B cell (primary cell): Measurements from ENCODE around the gene MRPL41. TPM values are rescaled to one million over a fixed set of nuclear protein-coding genes. Genes with fewer than 3 reads are reported as not detected.

Source experiments
- ATAC-seq: fragments of 200-7000 bp; cut with Tn5 transposase; one replicate; pipeline ENCODE4 v1.10.0; 2021; ENCODE audit warnings: low read depth, mild to moderate bottlenecking, moderate number of reproducible peaks, moderate library complexity
- CTCF ChIA-PET: fragments of 350-600 bp; sonication (Branson Sonifier 250); formaldehyde crosslinking; loops from one replicate; lab custom pipeline; 2021; ENCODE audit warnings: antibody characterized with exemption, inconsistent platforms; lab: Charles Lee
- POLR2A ChIA-PET: fragments of 350-600 bp; sonication (Branson Sonifier 250); formaldehyde crosslinking; loops from one replicate; lab custom pipeline; 2021; ENCODE audit warnings: antibody characterized with exemption; lab: Charles Lee
- DNase-seq: peaks from one replicate; pipeline ENCODE4 v3.0.0; 2013
- H2AFZ ChIP-seq: 2 replicates; pipeline ENCODE4 v1.6.1; 2012; ENCODE audit warnings: mild to moderate bottlenecking, low read depth, low read length; ENCODE audit not compliant: insufficient read depth, poor library complexity, severe bottlenecking
- H3K27ac ChIP-seq, 2 donors: 1 replicate in 1 of 2; 2 replicates in 1 of 2; pipeline ENCODE4 v1.5.1; 2012 to 2013; ENCODE audit warnings: low read length in 2 of 2, mild to moderate bottlenecking in 2 of 2, moderate library complexity in 1 of 2
- H3K27me3 ChIP-seq, 4 experiments: fragments of 200-600 bp in 1 of 4; sonication (generic) in 1 of 4; replicated peaks in 1 of 4; 1 replicate in 2 of 4; 2 replicates in 2 of 4; pipeline versions ENCODE4 v1.6.1 to v1.7.0; 2013 to 2016; ENCODE audit warnings: low read length in 3 of 4, mild to moderate bottlenecking in 2 of 4, mixed read lengths in 1 of 4, moderate library complexity in 1 of 4; ENCODE audit not compliant: insufficient read depth in 4 of 4, control insufficient read depth in 3 of 4; ENCODE audit errors: control extremely low read depth in 1 of 4
- H3K36me3 ChIP-seq, 2 experiments: replicated peaks in 1 of 2; 1 replicate in 1 of 2; 2 replicates in 1 of 2; pipeline versions ENCODE4 v1.6.1 to v1.7.1; 2013; ENCODE audit warnings: low read length in 1 of 2; ENCODE audit not compliant: insufficient read depth in 2 of 2, control insufficient read depth in 1 of 2; ENCODE audit errors: control extremely low read depth in 1 of 2, extremely low read depth in 1 of 2
- H3K4me1 ChIP-seq, 2 donors: fragments of 200-600 bp in 1 of 2; sonication (generic) in 1 of 2; 1 replicate in 1 of 2; 2 replicates in 1 of 2; pipeline versions ENCODE4 v1.5.1 to v1.6.1; 2013 to 2017; ENCODE audit warnings: low read length in 2 of 2; ENCODE audit not compliant: control insufficient read depth in 2 of 2, insufficient read depth in 2 of 2
- H3K4me2 ChIP-seq: replicated peaks from 2 replicates; pipeline ENCODE3; 2012; ENCODE audit warnings: mild to moderate bottlenecking, low read depth, low read length; ENCODE audit not compliant: poor library complexity, severe bottlenecking
- H3K4me3 ChIP-seq, 5 experiments: fragments of 200-600 bp in 1 of 5; sonication (generic) in 1 of 5; 1 replicate in 3 of 5; 2 replicates in 2 of 5; pipeline versions ENCODE4 v1.5.1 to v1.7.0; 2011 to 2016; ENCODE audit warnings: low read length in 4 of 5, mild to moderate bottlenecking in 4 of 5, low read depth in 2 of 5, control low read depth in 1 of 5, moderate library complexity in 1 of 5; ENCODE audit not compliant: insufficient read depth in 1 of 5; ENCODE audit errors: control extremely low read depth in 1 of 5, extremely low read depth in 1 of 5
- H3K79me2 ChIP-seq: fragments of 200-600 bp; sonication (generic); one replicate; pipeline ENCODE4 v1.6.0; 2016; ENCODE audit warnings: low read length; ENCODE audit not compliant: control insufficient read depth, insufficient read depth
- H3K9ac ChIP-seq: fragments of 200-600 bp; sonication (generic); 2 replicates; pipeline ENCODE4 v1.6.1; 2017; ENCODE audit warnings: mild to moderate bottlenecking, low read length, moderate library complexity
- H3K9me3 ChIP-seq, 3 donors: one replicate each; pipeline versions ENCODE4 v1.6.1 to v1.7.1; 2013; ENCODE audit warnings: low read length in 2 of 3; ENCODE audit not compliant: control insufficient read depth in 2 of 3, insufficient read depth in 1 of 3; ENCODE audit errors: control extremely low read depth in 1 of 3
- H4K20me1 ChIP-seq: 2 replicates; pipeline ENCODE4 v1.6.0; 2012; ENCODE audit warnings: mild to moderate bottlenecking, low read length; ENCODE audit not compliant: insufficient read depth, control insufficient read depth, poor library complexity, severe bottlenecking
- H3K27ac Mint-ChIP-seq: one replicate; pipeline ENCODE4 v1.8.0; 2021; ENCODE audit warnings: mixed read lengths
- H3K27me3 Mint-ChIP-seq: one replicate; pipeline ENCODE4 v1.8.0; 2021; ENCODE audit warnings: mixed read lengths
- H3K4me1 Mint-ChIP-seq: one replicate; pipeline ENCODE4 v1.8.0; 2021; ENCODE audit warnings: mixed read lengths
- H3K4me3 Mint-ChIP-seq: one replicate; pipeline ENCODE4 v1.8.0; 2021; ENCODE audit warnings: mixed read lengths
- H3K9me3 Mint-ChIP-seq: one replicate; pipeline ENCODE4 v1.8.0; 2022; ENCODE audit warnings: mixed read lengths; ENCODE audit not compliant: insufficient read depth
- EZH2 ChIP-seq: IDR thresholded peaks from 2 replicates; pipeline ENCODE4 v1.6.1; 2012; ENCODE audit warnings: borderline replicate concordance, low read depth, mild to moderate bottlenecking, moderate library complexity, low read length; ENCODE audit not compliant: insufficient read depth, poor library complexity, severe bottlenecking
- WGBS: methylation state at CpG from one replicate; pipeline ENCODE4 v1.1.5; 2013; ENCODE audit warnings: missing lambda C conversion rate; ENCODE audit not compliant: insufficient coverage; 5-methylcytosine and 5-hydroxymethylcytosine counted together
- intact Hi-C: fragments of 100-400 bp; cut with micrococcal nuclease; formaldehyde crosslinking; loops from one replicate; pipeline ENCODE4 v1.10.0; 2022
- polyA plus RNA-seq: library from polyadenylated mRNA; depleted of rRNA; stranded (reverse); fragments of >200 nt; gene quantifications from 2 replicates; pipeline ENCODE4 v1.2.3, GENCODE V29; 2012
- total RNA-seq, 2 donors: library from RNA; stranded (reverse); fragments of 120-200 nt in 1 of 2; gene quantifications; 1 replicate in 1 of 2; 2 replicates in 1 of 2; pipeline versions ENCODE4 v1.2.3 to v1.2.4, GENCODE V29; 2013 to 2022
- TF ChIP-seq, protein P1 (sequence below): fragments of 200-600 bp; IDR thresholded peaks from one replicate; pipeline ENCODE4 v1.8.0; 2022; ENCODE audit warnings: antibody characterized with exemption, mild to moderate bottlenecking

Gene MRPL41
- total and polyA plus RNA-seq, 2 donors (not counting 1 experiment from before 2014, with no cell fraction given): 59.2 to 70.9 TPM

DNA sequence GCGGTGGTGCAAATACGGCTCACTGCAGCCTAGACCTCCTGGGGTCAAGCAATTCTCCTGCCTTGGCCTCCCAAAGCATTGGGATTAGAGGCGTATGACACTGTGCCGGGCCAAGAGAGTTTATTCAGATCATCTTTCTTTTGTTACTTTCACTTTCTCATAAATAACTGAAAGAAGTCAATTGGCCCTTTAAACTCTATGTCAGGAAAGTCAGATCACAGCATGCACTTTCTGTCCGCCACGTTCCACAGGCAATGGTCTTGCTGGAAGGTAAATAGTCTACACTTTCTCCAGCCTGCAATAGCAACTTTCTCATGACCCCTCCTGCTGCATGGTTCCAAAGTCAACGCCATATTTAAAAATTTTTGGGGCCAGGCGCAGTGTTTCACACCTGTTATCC lies 47.3 kb downstream of the MRPL41 start:
- Mint-ChIP-seq H3K27me3 (no peaks in the 10 kb centered on the region), H3K4me1 (peaks cover 7% of the 10 kb centered on the region), H3K9me3 (no peaks in the 10 kb centered on the region), H3K4me3 (no peak overlapping the region), H3K27ac (no peak overlapping the region)
- no peak for ATAC-seq
- WGBS: 92% methylated on average over 4 of the region's 8 CpGs
- Histone ChIP-seq H3K9ac (no peak overlapping the region), H3K4me1 (peaks cover 0 to 5% of the 10 kb centered on the region in 2 donors), H3K27ac (no peak overlapping the region), H4K20me1 (no peaks in the 10 kb centered on the region), H2AFZ (no peak overlapping the region), H3K4me3 (no peak overlapping the region), H3K9me3 (no peaks in the 10 kb centered on the region), H3K79me2 (no peaks in the 10 kb centered on the region), H3K36me3 (no peaks in the 10 kb centered on the region), H3K4me2 (no peak overlapping the region), H3K27me3 (no peaks in the 10 kb centered on the region)
- CTCF ChIA-PET: interaction anchor here (1.1 kb wide), 1 partner anchor 11 kb away, joined by 3 read pairs; no protein-coding TSS in a partner anchor
- no peak for TF ChIP-seq EZH2
- TF ChIP-seq, protein P1, sequence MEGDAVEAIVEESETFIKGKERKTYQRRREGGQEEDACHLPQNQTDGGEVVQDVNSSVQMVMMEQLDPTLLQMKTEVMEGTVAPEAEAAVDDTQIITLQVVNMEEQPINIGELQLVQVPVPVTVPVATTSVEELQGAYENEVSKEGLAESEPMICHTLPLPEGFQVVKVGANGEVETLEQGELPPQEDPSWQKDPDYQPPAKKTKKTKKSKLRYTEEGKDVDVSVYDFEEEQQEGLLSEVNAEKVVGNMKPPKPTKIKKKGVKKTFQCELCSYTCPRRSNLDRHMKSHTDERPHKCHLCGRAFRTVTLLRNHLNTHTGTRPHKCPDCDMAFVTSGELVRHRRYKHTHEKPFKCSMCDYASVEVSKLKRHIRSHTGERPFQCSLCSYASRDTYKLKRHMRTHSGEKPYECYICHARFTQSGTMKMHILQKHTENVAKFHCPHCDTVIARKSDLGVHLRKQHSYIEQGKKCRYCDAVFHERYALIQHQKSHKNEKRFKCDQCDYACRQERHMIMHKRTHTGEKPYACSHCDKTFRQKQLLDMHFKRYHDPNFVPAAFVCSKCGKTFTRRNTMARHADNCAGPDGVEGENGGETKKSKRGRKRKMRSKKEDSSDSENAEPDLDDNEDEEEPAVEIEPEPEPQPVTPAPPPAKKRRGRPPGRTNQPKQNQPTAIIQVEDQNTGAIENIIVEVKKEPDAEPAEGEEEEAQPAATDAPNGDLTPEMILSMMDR: no peak
- POLR2A ChIA-PET: no interaction called here
- intact Hi-C loops: no loop called here
- DNase-seq: no peak

Other genes with a start within 250 kb of the MRPL41 start
- gene NRARP, start 249.6 kb upstream of the MRPL41 start, total RNA-seq: 11.4 and 11.5 TPM in 2 replicates
- gene NRARP, start 249.6 kb upstream of the MRPL41 start, polyA plus RNA-seq: 4.3 and 5.7 TPM in 2 replicates
- 23.7 and 25.1 TPM in 2 replicates for gene EXD3, start 128.7 kb upstream of the MRPL41 start, total RNA-seq
- 21.3 and 22.5 TPM in 2 replicates for gene EXD3, start 128.7 kb upstream of the MRPL41 start, polyA plus RNA-seq
- gene NOXA1, start 128.5 kb upstream of the MRPL41 start, total RNA-seq: 5.7 and 8.4 TPM in 2 replicates
- gene NOXA1, start 128.5 kb upstream of the MRPL41 start, polyA plus RNA-seq: 5.1 and 7.7 TPM in 2 replicates
- gene ENTPD8, start 110.5 kb upstream of the MRPL41 start, total RNA-seq: not detected in 2 replicates
- not detected in 2 replicates for gene ENTPD8, start 110.5 kb upstream of the MRPL41 start, polyA plus RNA-seq
- 28.7 and 35.7 TPM in 2 replicates for gene NSMF, start 92.5 kb upstream of the MRPL41 start, total RNA-seq
- 59.4 and 82.1 TPM in 2 replicates for gene NSMF, start 92.5 kb upstream of the MRPL41 start, polyA plus RNA-seq
- 18.7 and 22.6 TPM in 2 replicates for gene PNPLA7, start 1.5 kb upstream of the MRPL41 start, total RNA-seq
- gene PNPLA7, start 1.5 kb upstream of the MRPL41 start, polyA plus RNA-seq: 29.9 and 30.8 TPM in 2 replicates
- 64.7 and 69.1 TPM in 2 replicates for gene DPH7, start 27.0 kb downstream of the MRPL41 start, total RNA-seq
- 93.8 and 105 TPM in 2 replicates for gene DPH7, start 27.0 kb downstream of the MRPL41 start, polyA plus RNA-seq
- 24.1 and 25.5 TPM in 2 replicates for gene ZMYND19, start 38.6 kb downstream of the MRPL41 start, total RNA-seq
- gene ZMYND19, start 38.6 kb downstream of the MRPL41 start, polyA plus RNA-seq: 21.9 and 22.0 TPM in 2 replicates
- gene ARRDC1, start 53.8 kb downstream of the MRPL41 start, total RNA-seq: 89.2 and 96.6 TPM in 2 replicates
- gene ARRDC1, start 53.8 kb downstream of the MRPL41 start, polyA plus RNA-seq: 227 and 258 TPM in 2 replicates
- 394 and 411 TPM in 2 replicates for gene EHMT1, start 67.1 kb downstream of the MRPL41 start, total RNA-seq
- 92.1 and 101 TPM in 2 replicates for gene EHMT1, start 67.1 kb downstream of the MRPL41 start, polyA plus RNA-seq